ENCODE measurements around the gene IGHMBP2. TPM values are rescaled to one million over a fixed set of nuclear protein-coding genes. Genes with fewer than 3 reads are reported as not detected.
"Not testable (repeated sequence)": the region's sequence is repeated elsewhere in the genome, so short reads cannot be mapped to it uniquely, and the experiment has no call there.

IGHMBP2 gene
- total RNA-seq, 1 donor = 15.5 TPM

GRCh38 chr11:68872216-68873003, 31.3 kb upstream of the IGHMBP2 start:
- H3K4me1 ChIP-seq (ENCODE audit: insufficient read depth, low read length) = peaks cover 15% of the 10 kb centered on the region
- no peaks in the 10 kb centered on the region for H3K9me3 ChIP-seq (ENCODE audit: low read depth, low read length)
- H3K27me3 ChIP-seq (ENCODE audit: insufficient read depth, low read length) = no peaks in the 10 kb centered on the region

GRCh38 chr11:68878022-68878421, 25.7 kb upstream of the IGHMBP2 start:
- Histone ChIP-seq H3K9me3 (ENCODE audit: low read depth, low read length) (no peaks in the 10 kb centered on the region), H3K4me1 (ENCODE audit: insufficient read depth, low read length) (no peaks in the 10 kb centered on the region), H3K4me3 (ENCODE audit: low read length) (no peak overlapping the region), H3K27me3 (ENCODE audit: insufficient read depth, low read length) (no peaks in the 10 kb centered on the region)

More at GRCh38 chr11:68872216-68873003, 31.3 kb upstream of the IGHMBP2 start:
- H3K4me3 ChIP-seq (ENCODE audit: low read length) = no peak overlapping the region

- no peaks in the 10 kb centered on the region for H3K9me3 ChIP-seq (ENCODE audit: low read depth, low read length)
- no peaks in the 10 kb centered on the region for H3K27me3 ChIP-seq (ENCODE audit: insufficient read depth, low read length)
These were observed 22.8 kb upstream of the IGHMBP2 start for GRCh38 chr11:68880851-68881250.

GRCh38 chr11:68881320-68881719, 22.4 kb upstream of the IGHMBP2 start:
- no peaks in the 10 kb centered on the region for H3K4me1 ChIP-seq (ENCODE audit: insufficient read depth, low read length)

More at GRCh38 chr11:68880851-68881250, 22.8 kb upstream of the IGHMBP2 start:
- no peak overlapping the region for H3K4me3 ChIP-seq (ENCODE audit: low read length)
- no peaks in the 10 kb centered on the region for H3K4me1 ChIP-seq (ENCODE audit: insufficient read depth, low read length)

GRCh38 chr11:68882391-68882790, 21.3 kb upstream of the IGHMBP2 start:
- H3K4me3 ChIP-seq (ENCODE audit: low read length) = no peak overlapping the region
- H3K27me3 ChIP-seq (ENCODE audit: insufficient read depth, low read length) = no peaks in the 10 kb centered on the region
- no peaks in the 10 kb centered on the region for H3K9me3 ChIP-seq (ENCODE audit: low read depth, low read length)
- no peaks in the 10 kb centered on the region for H3K4me1 ChIP-seq (ENCODE audit: insufficient read depth, low read length)

More at GRCh38 chr11:68881320-68881719, 22.4 kb upstream of the IGHMBP2 start:
- no peaks in the 10 kb centered on the region for H3K9me3 ChIP-seq (ENCODE audit: low read depth, low read length)
- H3K4me3 ChIP-seq (ENCODE audit: low read length) = no peak overlapping the region
- no peaks in the 10 kb centered on the region for H3K27me3 ChIP-seq (ENCODE audit: insufficient read depth, low read length)

- H3K4me3 ChIP-seq (ENCODE audit: low read length); H3K9me3 ChIP-seq (ENCODE audit: low read depth, low read length); H3K27me3 ChIP-seq (ENCODE audit: insufficient read depth, low read length); H3K4me1 ChIP-seq (ENCODE audit: insufficient read depth, low read length): not testable (repeated sequence)
These were observed 18.9 kb upstream of the IGHMBP2 start for GRCh38 chr11:68884827-68885226.

- no peak overlapping the region for H3K4me3 ChIP-seq (ENCODE audit: low read length)
- H3K27me3 ChIP-seq (ENCODE audit: insufficient read depth, low read length) = no peaks in the 10 kb centered on the region
- H3K4me1 ChIP-seq (ENCODE audit: insufficient read depth, low read length) = no peaks in the 10 kb centered on the region
- H3K9me3 ChIP-seq (ENCODE audit: low read depth, low read length) = no peaks in the 10 kb centered on the region
These were observed 13.7 kb upstream of the IGHMBP2 start for GRCh38 chr11:68889948-68890446.

- no peaks in the 10 kb centered on the region for H3K4me1 ChIP-seq (ENCODE audit: insufficient read depth, low read length)
- H3K27me3 ChIP-seq (ENCODE audit: insufficient read depth, low read length) = no peaks in the 10 kb centered on the region
- H3K4me3 ChIP-seq (ENCODE audit: low read length) = no peak overlapping the region
- no peaks in the 10 kb centered on the region for H3K9me3 ChIP-seq (ENCODE audit: low read depth, low read length)
These were observed 13.0 kb upstream of the IGHMBP2 start for GRCh38 chr11:68890490-68891231.

- H3K4me3 ChIP-seq (ENCODE audit: low read length) = no peak overlapping the region
- H3K4me1 ChIP-seq (ENCODE audit: insufficient read depth, low read length) = no peaks in the 10 kb centered on the region
- no peaks in the 10 kb centered on the region for H3K27me3 ChIP-seq (ENCODE audit: insufficient read depth, low read length)
- no peaks in the 10 kb centered on the region for H3K9me3 ChIP-seq (ENCODE audit: low read depth, low read length)
These were observed 12.2 kb upstream of the IGHMBP2 start for GRCh38 chr11:68891351-68891948.

- H3K27me3 ChIP-seq (ENCODE audit: insufficient read depth, low read length) = no peaks in the 10 kb centered on the region
- no peaks in the 10 kb centered on the region for H3K9me3 ChIP-seq (ENCODE audit: low read depth, low read length)
- H3K4me1 ChIP-seq (ENCODE audit: insufficient read depth, low read length) = no peaks in the 10 kb centered on the region
- no peak overlapping the region for H3K4me3 ChIP-seq (ENCODE audit: low read length)
These were observed 11.1 kb upstream of the IGHMBP2 start for GRCh38 chr11:68892576-68892975.

- no peak overlapping the region for H3K4me3 ChIP-seq (ENCODE audit: low read length)
- no peaks in the 10 kb centered on the region for H3K27me3 ChIP-seq (ENCODE audit: insufficient read depth, low read length)
- no peaks in the 10 kb centered on the region for H3K9me3 ChIP-seq (ENCODE audit: low read depth, low read length)
- no peaks in the 10 kb centered on the region for H3K4me1 ChIP-seq (ENCODE audit: insufficient read depth, low read length)
These were observed 10.4 kb upstream of the IGHMBP2 start for GRCh38 chr11:68893282-68893681.

GRCh38 chr11:68896171-68896959, 7.3 kb upstream of the IGHMBP2 start:
- H3K9me3 ChIP-seq (ENCODE audit: low read depth, low read length) = no peaks in the 10 kb centered on the region
- no peaks in the 10 kb centered on the region for H3K4me1 ChIP-seq (ENCODE audit: insufficient read depth, low read length)
- no peak overlapping the region for H3K4me3 ChIP-seq (ENCODE audit: low read length)
- H3K27me3 ChIP-seq (ENCODE audit: insufficient read depth, low read length) = no peaks in the 10 kb centered on the region

GRCh38 chr11:68897441-68897840, 6.2 kb upstream of the IGHMBP2 start:
- no peaks in the 10 kb centered on the region for H3K9me3 ChIP-seq (ENCODE audit: low read depth, low read length)
- H3K4me3 ChIP-seq (ENCODE audit: low read length) = no peak overlapping the region
- H3K27me3 ChIP-seq (ENCODE audit: insufficient read depth, low read length) = no peaks in the 10 kb centered on the region
- H3K4me1 ChIP-seq (ENCODE audit: insufficient read depth, low read length) = no peaks in the 10 kb centered on the region

GRCh38 chr11:68900835-68901381, 2.8 kb upstream of the IGHMBP2 start:
- Histone ChIP-seq H3K9me3 (ENCODE audit: low read depth, low read length) (no peaks in the 10 kb centered on the region), H3K27me3 (ENCODE audit: insufficient read depth, low read length) (no peaks in the 10 kb centered on the region), H3K4me3 (ENCODE audit: low read length) (no peak overlapping the region), H3K4me1 (ENCODE audit: insufficient read depth, low read length) (peaks cover 25% of the 10 kb centered on the region)

Measured in mononuclear cell (primary cell).